GM12878 (cell line): Measurements from ENCODE around the gene TES.

Experiments
- BCLAF1 ChIP-seq: fragments of 450-650 bp; IDR thresholded peaks from 2 replicates; pipeline ENCODE4 v1.6.1; 2017; ENCODE audit warnings: antibody characterized with exemption, mild to moderate bottlenecking, moderate library complexity
- EP300 ChIP-seq, 2 experiments: fragments of 150-350 bp in 1 of 2; IDR thresholded peaks; 2 replicates each; pipeline ENCODE4 v1.6.1; 2011 to 2012; ENCODE audit warnings: low read depth in 2 of 2, low read length in 2 of 2, borderline replicate concordance in 1 of 2, improper control_type of control experiment in 1 of 2, inconsistent platforms in 1 of 2; ENCODE audit not compliant: control insufficient read depth in 1 of 2
- POLR2A ChIP-seq: IDR thresholded peaks from 2 replicates; pipeline ENCODE4 v1.6.1; 2011; ENCODE audit warnings: low read depth, mild to moderate bottlenecking, low read length

- TF ChIP-seq EP300 (IDR thresholded peaks at IDR 0.05; ENCODE audit: borderline replicate concordance in 1 of 2, control insufficient read depth in 1 of 2, low read depth in 2 of 2, low read length in 2 of 2) (no peak), POLR2A (no peak), BCLAF1 (no peak)
Observed at GRCh38 chr7:116164552-116165306, 45.6 kb upstream of the TES start.
